Hepatic stellate cell (primary cell): ENCODE results near the gene GFRAL.

ENCODE experiments used
- DNase-seq: peaks from one replicate; pipeline ENCODE4 v3.0.0; 2011; ENCODE audit warnings: low spot score

GFRAL gene

GRCh38 chr6:55433446-55434130, 106.3 kb downstream of the GFRAL start:
- DNase-seq = no peak

- DNase-seq = no peak
Observed at GRCh38 chr6:55437141-55437540, 109.9 kb downstream of the GFRAL start.

GRCh38 chr6:55438203-55438602, 110.9 kb downstream of the GFRAL start:
- no peak for DNase-seq

GRCh38 chr6:55443238-55444134, 116.2 kb downstream of the GFRAL start:
- no peak for DNase-seq

GRCh38 chr6:55445648-55446204, 118.5 kb downstream of the GFRAL start:
- peak; percentile 1 for DNase-seq

- DNase-seq = no peak
Observed at GRCh38 chr6:55447891-55448290, 120.6 kb downstream of the GFRAL start.

GRCh38 chr6:55448451-55448850, 121.2 kb downstream of the GFRAL start:
- peak; percentile 2 for DNase-seq

- no peak for DNase-seq
Observed at GRCh38 chr6:55449225-55449624, 122.0 kb downstream of the GFRAL start.

GRCh38 chr6:55450005-55450404, 122.7 kb downstream of the GFRAL start:
- no peak for DNase-seq
